Muscle of leg (tissue), 11 donors: ENCODE data around the gene ZMYM4. TPM values are rescaled to one million over a fixed set of nuclear protein-coding genes. Genes with fewer than 3 reads are reported as not detected.

ENCODE experiments used
- DNase-seq: peaks from one replicate; pipeline ENCODE4 v3.0.0; 2013
- H3K27ac ChIP-seq: one replicate; pipeline ENCODE4 v1.5.1; 2013; ENCODE audit warnings: mild to moderate bottlenecking, low read length, control low read depth
- H3K27me3 ChIP-seq: one replicate; pipeline ENCODE4 v1.6.1; 2013; ENCODE audit warnings: low read length; ENCODE audit not compliant: control insufficient read depth, insufficient read depth
- H3K36me3 ChIP-seq: one replicate; pipeline ENCODE4 v1.6.1; 2013; ENCODE audit warnings: low read length; ENCODE audit not compliant: control insufficient read depth, insufficient read depth
- H3K4me1 ChIP-seq: one replicate; pipeline ENCODE4 v1.6.1; 2013; ENCODE audit warnings: low read length; ENCODE audit not compliant: control insufficient read depth, insufficient read depth
- H3K4me3 ChIP-seq: one replicate; pipeline ENCODE4 v1.5.1; 2013; ENCODE audit warnings: low read length, control low read depth
- H3K9me3 ChIP-seq: replicated peaks from 2 replicates; pipeline ENCODE4 v1.6.1; 2013; ENCODE audit warnings: low read depth, low read length; ENCODE audit not compliant: control insufficient read depth
- WGBS: methylation state at CpG from one replicate; pipeline ENCODE4 v1.1.5; 2013; ENCODE audit warnings: missing lambda C conversion rate; ENCODE audit not compliant: insufficient coverage; 5-methylcytosine and 5-hydroxymethylcytosine counted together
- polyA plus RNA-seq, 8 donors: library from polyadenylated mRNA; unstranded; fragments of 120-200 nt; gene quantifications; one replicate each; pipeline versions ENCODE4 v1.2.1 to v1.2.3, GENCODE V29; 2013; ENCODE audit warnings: inconsistent platforms in 1 of 8, low replicate concordance in 1 of 8; ENCODE audit not compliant: insufficient read length in 8 of 8, insufficient read depth in 1 of 8
- total RNA-seq: library from RNA; stranded (reverse); fragments of 120-200 nt; gene quantifications from one replicate; pipeline ENCODE4 v1.2.4, GENCODE V29; 2013

Gene ZMYM4
- total and polyA plus RNA-seq, 9 donors, result 27.9 to 43.6 (median 37.7) TPM

DNA sequence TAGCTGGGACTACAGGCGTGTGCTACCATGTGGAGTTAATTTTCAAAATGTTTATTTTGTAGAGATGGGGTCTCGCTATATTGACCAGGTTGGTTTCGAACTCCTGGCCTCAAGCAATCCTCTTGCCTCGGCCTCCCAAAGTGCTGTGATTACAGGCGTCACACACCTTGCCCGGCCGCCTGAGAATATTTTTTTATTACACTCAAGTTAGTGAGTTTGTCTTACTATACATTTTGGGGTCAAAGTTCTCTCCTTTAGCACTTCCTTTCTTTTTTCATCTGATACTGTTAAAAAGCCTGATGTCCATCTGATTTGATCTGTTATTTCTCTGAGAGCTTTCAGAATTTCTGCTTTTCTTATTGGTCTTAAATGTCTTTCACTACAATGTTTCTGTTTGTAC, 159.9 kb downstream of the ZMYM4 start:
- Histone ChIP-seq H3K36me3 (peaks cover 30% of the 10 kb centered on the region), H3K27ac (no peak overlapping the region), H3K9me3 (no peaks in the 10 kb centered on the region), H3K4me1 (no peaks in the 10 kb centered on the region), H3K4me3 (no peak overlapping the region), H3K27me3 (no peaks in the 10 kb centered on the region)
- no peak for DNase-seq
- 100% methylated on average over 1 of the region's 7 CpGs for WGBS

DNA sequence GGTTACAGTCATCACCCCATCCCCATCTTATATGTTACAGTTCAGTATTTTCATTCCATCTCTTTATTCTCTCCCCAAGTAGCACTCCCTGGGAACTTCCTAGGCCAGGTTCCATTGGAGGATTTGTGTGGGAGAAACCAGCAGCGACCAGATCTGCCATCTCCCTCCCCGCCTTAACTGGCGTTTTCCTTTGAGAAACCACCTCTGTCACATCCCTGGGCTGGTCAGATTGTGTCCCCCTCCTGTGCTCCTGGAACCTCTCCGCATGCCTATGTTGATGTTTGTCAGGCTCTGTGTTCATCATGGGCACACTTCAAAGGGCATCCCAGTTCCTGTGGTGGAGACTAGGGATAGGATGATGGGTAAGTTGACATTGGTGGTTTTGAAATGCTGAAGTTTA, 162.3 kb downstream of the ZMYM4 start:
- WGBS, result no CpG with 5 or more reads among the region's 4 CpGs
- DNase-seq, result no peak
- H3K27me3 ChIP-seq, result no peaks in the 10 kb centered on the region
- H3K4me1 ChIP-seq, result no peaks in the 10 kb centered on the region
- H3K4me3 ChIP-seq, result no peak overlapping the region
- no peaks in the 10 kb centered on the region for H3K9me3 ChIP-seq
- no peak overlapping the region for H3K27ac ChIP-seq
- H3K36me3 ChIP-seq, result peaks cover 43% of the 10 kb centered on the region

DNA sequence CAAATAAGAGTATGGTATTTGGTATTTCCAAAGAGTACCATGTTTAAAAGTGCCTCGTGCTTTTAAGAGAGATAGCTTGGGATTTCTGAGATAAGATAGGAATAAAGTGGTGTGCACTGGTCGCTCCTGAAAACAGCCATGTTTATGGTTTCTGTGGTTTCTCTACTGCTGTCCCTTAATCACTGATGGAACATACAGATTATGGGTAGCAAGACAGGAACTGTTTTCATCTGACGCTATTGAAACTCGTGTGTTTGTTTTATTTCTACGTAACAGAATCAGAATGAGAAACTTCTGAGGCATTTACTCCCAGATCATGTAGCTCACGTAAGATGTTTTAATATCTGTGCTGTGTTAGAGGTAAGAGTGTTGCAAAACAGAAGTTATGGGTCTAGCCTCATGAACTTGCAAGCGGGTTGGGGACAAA, 162.7 kb downstream of the ZMYM4 start:
- peaks cover 47% of the 10 kb centered on the region for H3K36me3 ChIP-seq
- H3K4me1 ChIP-seq, result no peaks in the 10 kb centered on the region
- DNase-seq, result no peak
- WGBS, result 89% methylated on average over 7 of the region's 7 CpGs
- no peak overlapping the region for H3K27ac ChIP-seq
- no peak overlapping the region for H3K4me3 ChIP-seq
- no peaks in the 10 kb centered on the region for H3K27me3 ChIP-seq
- no peaks in the 10 kb centered on the region for H3K9me3 ChIP-seq

DNA sequence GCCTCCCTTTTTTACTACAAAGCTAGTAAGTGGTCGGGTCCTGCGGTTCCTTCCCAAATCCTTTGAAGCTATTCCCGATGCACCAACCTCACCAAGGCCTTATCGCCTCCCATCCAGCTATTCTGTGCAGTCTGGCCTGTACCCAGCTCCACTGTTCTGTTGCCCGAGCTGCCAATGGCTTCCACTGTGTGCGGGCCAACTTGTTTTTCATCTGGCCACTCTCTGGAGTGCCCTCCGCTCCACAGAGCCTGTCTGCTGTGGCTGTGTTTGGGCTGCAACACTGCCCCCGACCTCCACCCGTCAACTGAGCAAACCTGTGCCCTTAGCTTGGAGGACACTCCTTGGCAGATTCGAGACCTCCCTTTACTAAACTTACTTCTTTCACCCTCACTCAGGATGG, 163.7 kb downstream of the ZMYM4 start:
- no peaks in the 10 kb centered on the region for H3K27me3 ChIP-seq
- H3K9me3 ChIP-seq, result no peaks in the 10 kb centered on the region
- no peak overlapping the region for H3K4me3 ChIP-seq
- WGBS, result 82% methylated on average over 9 of the region's 10 CpGs
- DNase-seq, result no peak
- no peak overlapping the region for H3K27ac ChIP-seq
- no peaks in the 10 kb centered on the region for H3K4me1 ChIP-seq
- H3K36me3 ChIP-seq, result peaks cover 54% of the 10 kb centered on the region

DNA sequence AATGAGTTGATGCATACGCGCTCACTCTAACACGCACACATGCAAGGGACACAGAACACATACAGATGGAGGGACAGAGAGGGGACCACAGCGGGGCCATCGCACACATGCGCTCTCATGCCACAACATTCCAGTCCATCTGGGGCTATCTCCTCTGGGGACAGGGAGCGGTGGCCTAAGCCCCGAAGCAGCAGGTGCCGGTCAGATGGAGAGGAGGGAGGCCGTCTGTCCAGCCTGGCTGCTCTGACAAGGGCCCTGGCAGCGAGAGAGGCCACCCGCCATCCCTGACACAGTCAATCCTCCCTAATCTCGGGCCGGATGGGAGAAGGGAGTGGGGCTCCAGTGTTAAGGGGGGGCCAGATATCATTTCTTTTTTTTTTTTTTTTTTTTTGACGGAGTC, 165.2 kb downstream of the ZMYM4 start:
- H3K4me1 ChIP-seq, result no peaks in the 10 kb centered on the region
- WGBS, result 100% methylated on average over 3 of the region's 15 CpGs

DNA sequence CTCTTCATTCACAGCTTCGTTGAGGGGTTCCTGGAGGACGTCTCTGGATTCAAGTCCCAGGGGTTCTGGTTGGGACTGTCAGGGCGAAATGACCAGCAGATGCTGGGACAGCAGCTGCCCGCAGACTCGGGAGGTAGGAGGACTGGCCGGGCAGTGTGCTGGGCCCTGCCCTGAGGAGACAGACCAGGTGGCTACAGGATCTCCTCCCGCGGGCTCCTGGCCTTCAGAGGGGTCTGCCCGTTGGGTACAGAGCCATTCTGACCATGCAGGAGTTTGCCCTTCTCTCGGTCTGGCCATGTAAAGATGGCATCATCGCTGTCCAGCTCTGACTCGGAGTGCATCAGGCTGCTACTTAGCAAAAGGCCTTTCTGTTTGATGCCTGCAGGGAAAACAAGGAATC, 166.2 kb downstream of the ZMYM4 start:
- no peak for DNase-seq
- no peaks in the 10 kb centered on the region for H3K9me3 ChIP-seq
- H3K4me1 ChIP-seq, result no peaks in the 10 kb centered on the region
- H3K36me3 ChIP-seq, result peaks cover 66% of the 10 kb centered on the region
- WGBS, result 85% methylated on average over 12 of the region's 12 CpGs
- H3K4me3 ChIP-seq, result no peak overlapping the region
- H3K27me3 ChIP-seq, result no peaks in the 10 kb centered on the region
- H3K27ac ChIP-seq, result no peak overlapping the region

More for the DNA sequence above, 165.2 kb downstream of the ZMYM4 start:
- no peak for DNase-seq
- Histone ChIP-seq H3K4me3 (no peak overlapping the region), H3K27ac (no peak overlapping the region), H3K36me3 (peaks cover 63% of the 10 kb centered on the region), H3K27me3 (no peaks in the 10 kb centered on the region), H3K9me3 (no peaks in the 10 kb centered on the region)

DNA sequence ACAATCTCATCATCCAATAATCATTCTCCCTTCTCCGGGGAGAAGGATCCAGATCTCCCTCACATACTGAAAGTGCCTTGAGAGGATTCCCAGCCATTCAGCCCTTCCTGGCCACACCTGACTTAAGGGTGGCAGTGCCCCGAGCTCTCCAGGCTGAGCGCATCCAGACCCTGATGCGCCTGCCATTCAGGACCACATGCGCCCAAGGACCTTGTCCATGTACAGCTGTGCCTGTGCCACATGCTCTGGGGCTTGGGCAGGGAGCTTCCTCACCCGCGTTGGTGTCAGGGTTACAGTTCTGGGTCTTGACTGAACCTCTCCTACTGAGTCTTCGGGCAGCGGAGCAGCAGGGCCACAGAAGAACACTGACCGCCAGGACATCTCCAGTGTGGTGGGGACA, 167.6 kb downstream of the ZMYM4 start:
- H3K27ac ChIP-seq, result no peak overlapping the region
- H3K9me3 ChIP-seq, result no peaks in the 10 kb centered on the region
- DNase-seq, result no peak
- no peaks in the 10 kb centered on the region for H3K27me3 ChIP-seq
- H3K4me1 ChIP-seq, result no peaks in the 10 kb centered on the region
- H3K4me3 ChIP-seq, result no peak overlapping the region
- H3K36me3 ChIP-seq, result peaks cover 78% of the 10 kb centered on the region
- WGBS, result 97% methylated on average over 7 of the region's 10 CpGs

DNA sequence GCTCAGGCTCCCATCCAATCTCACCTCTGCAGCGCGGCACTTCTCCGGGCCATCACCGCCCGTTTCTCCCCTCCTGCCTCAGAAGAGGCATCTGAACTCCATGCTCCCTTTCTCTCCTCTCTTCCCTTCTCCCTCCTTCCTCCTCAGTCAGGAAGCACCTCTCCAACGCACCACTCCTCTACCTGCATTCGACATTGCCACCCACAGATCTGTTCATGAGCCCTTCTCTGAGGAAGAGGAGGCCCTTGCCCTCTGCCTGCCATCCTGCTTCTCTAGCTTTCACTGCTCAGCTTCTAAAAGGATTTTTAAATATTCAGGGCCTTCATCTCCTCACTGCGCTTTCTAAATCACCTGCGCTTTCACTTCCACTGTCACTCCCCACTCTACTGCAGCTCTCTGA, 168.7 kb downstream of the ZMYM4 start:
- Histone ChIP-seq H3K27me3 (no peaks in the 10 kb centered on the region), H3K4me3 (no peak overlapping the region), H3K36me3 (peaks cover 83% of the 10 kb centered on the region), H3K9me3 (no peaks in the 10 kb centered on the region), H3K27ac (no peak overlapping the region), H3K4me1 (no peaks in the 10 kb centered on the region)
- 98% methylated on average over 9 of the region's 9 CpGs for WGBS
- DNase-seq, result no peak

DNA sequence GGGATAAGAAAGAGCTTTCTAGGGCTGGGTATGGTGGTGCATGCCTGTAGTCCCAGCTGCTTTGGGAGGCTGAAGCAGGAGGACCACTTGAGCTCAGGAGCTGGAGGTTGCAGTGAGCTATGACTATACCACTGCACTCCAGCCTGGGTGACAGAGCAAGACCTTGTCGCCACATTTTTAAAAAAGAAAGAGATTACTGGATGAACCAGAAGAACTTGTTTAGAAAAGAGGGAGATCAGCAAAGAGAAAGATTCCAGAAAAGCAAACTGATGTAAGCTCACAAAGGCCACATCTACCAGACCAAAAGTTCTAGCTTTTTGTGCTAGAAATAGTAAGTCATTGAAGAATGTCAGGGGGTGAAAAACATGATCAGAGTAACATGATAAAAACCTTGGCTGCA, 171.1 kb downstream of the ZMYM4 start:
- no peak for DNase-seq
- Histone ChIP-seq H3K27me3 (no peaks in the 10 kb centered on the region), H3K9me3 (no peaks in the 10 kb centered on the region), H3K4me3 (no peak overlapping the region), H3K4me1 (no peaks in the 10 kb centered on the region), H3K27ac (no peak overlapping the region), H3K36me3 (peaks cover 86% of the 10 kb centered on the region)
- whole genome bisulfite sequencing, result no CpG with 5 or more reads among the region's 1 CpG

DNA sequence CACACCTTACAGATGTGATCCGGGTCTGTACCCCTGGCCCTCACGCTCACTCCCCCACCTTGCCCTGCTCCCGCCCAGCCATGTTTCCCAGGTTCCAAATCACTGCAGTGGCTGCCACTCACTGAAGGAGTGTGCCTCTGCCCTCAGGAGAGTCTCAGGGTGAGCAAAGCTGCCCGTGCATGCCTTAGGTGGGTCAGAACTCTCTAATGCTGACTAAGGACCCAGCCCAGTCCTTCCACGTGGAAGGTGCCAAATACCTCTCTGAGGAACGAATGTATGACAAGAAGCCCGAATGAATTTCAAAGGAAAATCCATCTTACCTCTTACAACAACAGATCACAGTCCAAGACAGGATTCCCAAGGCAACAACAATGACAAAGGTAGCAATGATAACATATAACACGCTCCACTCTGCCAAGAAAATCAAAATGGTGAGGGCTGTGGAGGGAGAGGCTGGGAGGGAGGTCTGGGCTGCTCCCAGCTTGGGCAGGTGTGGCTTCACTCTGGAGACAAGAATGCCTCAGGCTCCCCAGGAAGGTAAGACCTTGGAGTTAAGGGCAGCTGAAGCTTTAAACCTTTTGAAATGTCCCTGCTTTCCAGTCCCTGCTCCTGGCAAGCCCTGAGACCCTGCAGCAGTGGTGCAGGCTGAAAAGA, 173.5 kb downstream of the ZMYM4 start:
- Histone ChIP-seq H3K27me3 (no peaks in the 10 kb centered on the region), H3K9me3 (no peaks in the 10 kb centered on the region), H3K27ac (no peak overlapping the region), H3K4me3 (no peak overlapping the region), H3K4me1 (no peaks in the 10 kb centered on the region), H3K36me3 (peaks cover 79% of the 10 kb centered on the region)
- WGBS, result 91% methylated on average over 5 of the region's 8 CpGs
- no peak for DNase-seq

DNA sequence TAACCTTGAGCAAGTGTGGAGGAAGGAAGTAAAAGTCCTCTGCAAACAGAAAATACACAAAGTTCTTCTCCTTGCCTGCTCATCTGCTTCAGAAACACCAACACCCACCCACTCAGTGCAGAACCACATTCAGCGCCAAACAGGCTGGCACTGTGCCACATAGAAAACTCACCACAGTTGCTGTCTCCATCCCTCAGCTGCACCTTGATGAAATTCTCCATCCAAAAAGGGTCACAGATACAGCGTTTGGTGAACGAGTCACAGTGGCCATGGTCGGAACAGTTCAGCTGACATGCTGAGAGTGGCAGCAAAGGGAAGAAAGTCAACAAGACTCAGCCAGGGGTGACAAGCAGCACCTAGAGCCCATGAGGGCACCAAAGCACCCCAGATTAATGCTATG, 174.2 kb downstream of the ZMYM4 start:
- Histone ChIP-seq H3K27me3 (no peaks in the 10 kb centered on the region), H3K4me1 (no peaks in the 10 kb centered on the region), H3K4me3 (no peak overlapping the region), H3K36me3 (peaks cover 79% of the 10 kb centered on the region), H3K9me3 (no peaks in the 10 kb centered on the region), H3K27ac (no peak overlapping the region)
- DNase-seq, result no peak
- 65% methylated on average over 4 of the region's 4 CpGs for WGBS
